ENCODE results near the gene CFAP299.

- TF ChIP-seq, protein P1, sequence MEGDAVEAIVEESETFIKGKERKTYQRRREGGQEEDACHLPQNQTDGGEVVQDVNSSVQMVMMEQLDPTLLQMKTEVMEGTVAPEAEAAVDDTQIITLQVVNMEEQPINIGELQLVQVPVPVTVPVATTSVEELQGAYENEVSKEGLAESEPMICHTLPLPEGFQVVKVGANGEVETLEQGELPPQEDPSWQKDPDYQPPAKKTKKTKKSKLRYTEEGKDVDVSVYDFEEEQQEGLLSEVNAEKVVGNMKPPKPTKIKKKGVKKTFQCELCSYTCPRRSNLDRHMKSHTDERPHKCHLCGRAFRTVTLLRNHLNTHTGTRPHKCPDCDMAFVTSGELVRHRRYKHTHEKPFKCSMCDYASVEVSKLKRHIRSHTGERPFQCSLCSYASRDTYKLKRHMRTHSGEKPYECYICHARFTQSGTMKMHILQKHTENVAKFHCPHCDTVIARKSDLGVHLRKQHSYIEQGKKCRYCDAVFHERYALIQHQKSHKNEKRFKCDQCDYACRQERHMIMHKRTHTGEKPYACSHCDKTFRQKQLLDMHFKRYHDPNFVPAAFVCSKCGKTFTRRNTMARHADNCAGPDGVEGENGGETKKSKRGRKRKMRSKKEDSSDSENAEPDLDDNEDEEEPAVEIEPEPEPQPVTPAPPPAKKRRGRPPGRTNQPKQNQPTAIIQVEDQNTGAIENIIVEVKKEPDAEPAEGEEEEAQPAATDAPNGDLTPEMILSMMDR (conservative IDR thresholded peaks at IDR 0.05; ENCODE audit: low read depth, low read length): no peak
- no peak for TF ChIP-seq EZH2 (IDR thresholded peaks at IDR 0.05; ENCODE audit: borderline replicate concordance, low read depth, low read length, poor library complexity, severe bottlenecking)
These were observed 503.8 kb downstream of the CFAP299 start for GRCh38 chr4:80839281-80839680.
